HG02798 (cell line): ENCODE data around the gene XXYLT1.

Experiments
- ATAC-seq: cut with Tn5 transposase; IDR thresholded peaks from one replicate; pipeline ENCODE4 v1.9.1; 2021; ENCODE audit warnings: mild to moderate bottlenecking; ENCODE audit not compliant: unreplicated experiment, poor library complexity

Gene XXYLT1

DNA sequence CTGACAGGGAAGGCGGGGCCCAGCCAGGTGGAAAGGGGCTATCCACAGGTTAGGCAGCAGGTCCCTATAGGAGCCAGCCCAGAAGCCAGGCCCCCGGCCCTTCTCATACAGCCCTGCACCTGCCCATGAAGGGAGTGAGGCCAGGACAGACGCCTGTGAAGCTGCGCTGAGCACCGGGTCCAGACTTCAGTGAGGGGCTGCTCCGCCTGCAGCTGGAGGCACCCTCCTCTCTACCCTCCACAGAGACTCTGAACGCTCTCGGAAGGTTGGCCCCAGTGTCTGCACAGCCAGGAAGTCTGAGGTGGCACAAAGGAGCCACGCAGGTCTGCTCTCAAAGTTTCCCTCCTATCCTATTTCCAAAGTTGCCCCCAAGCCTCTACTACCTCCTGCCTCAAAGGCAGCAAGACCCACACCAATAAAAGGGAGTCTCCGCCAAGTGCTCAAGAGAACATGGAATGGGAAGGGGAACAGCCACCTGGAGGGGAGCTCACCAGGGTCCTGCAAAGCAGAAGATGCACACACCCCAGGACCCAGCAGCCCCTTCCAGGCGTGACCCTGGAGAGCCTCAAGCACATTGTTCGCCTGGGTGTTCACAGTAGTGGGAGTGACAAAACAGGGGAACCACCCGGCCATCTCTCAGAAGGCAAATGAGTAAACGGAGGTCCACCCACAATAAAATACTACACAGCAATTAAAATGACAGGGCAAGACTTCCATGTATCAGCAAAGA lies 19.5 kb downstream of the XXYLT1 start:
- peak; percentile 33 for ATAC-seq

DNA sequence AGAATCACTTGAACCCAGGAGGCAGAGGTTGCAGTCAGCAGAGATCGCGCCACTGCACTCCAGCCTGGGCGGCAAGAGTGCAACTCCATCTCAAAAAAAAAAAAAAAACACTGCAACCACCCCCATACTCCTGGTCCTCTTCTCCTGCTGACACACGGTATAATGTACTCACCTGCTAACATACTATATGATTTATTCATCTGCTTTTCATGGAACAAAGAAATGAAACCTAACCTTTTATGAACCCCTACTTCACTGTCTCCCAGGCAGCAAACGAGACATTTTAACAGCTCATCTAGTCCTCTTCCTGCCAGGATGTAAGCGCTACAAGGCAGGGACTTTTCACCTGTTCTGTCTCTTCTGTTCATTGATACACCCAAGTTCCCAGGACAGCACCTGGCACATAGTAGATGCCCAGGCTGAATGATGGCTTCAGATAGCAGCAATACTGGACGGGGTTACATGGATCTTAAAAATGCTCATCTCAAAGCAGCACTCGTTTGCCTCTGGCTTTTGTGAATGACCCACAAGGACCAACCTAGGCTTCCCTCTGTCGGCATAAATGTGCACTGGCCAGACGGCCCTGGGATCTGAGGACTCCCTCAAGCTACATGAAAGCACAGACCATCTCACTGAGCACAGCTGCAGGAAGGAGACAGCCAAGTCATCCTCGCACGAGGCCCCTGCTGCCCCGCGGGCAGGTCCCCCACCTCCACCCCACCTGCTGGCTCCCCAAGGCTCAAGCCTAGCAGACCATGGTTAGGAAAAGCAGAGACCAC lies 20.3 kb downstream of the XXYLT1 start:
- ATAC-seq = no peak

GRCh38 chr3:195249858-195250464 lies 21.0 kb downstream of the XXYLT1 start:
- ATAC-seq = no peak

GRCh38 chr3:195249057-195249770 lies 21.7 kb downstream of the XXYLT1 start:
- ATAC-seq = no peak

DNA sequence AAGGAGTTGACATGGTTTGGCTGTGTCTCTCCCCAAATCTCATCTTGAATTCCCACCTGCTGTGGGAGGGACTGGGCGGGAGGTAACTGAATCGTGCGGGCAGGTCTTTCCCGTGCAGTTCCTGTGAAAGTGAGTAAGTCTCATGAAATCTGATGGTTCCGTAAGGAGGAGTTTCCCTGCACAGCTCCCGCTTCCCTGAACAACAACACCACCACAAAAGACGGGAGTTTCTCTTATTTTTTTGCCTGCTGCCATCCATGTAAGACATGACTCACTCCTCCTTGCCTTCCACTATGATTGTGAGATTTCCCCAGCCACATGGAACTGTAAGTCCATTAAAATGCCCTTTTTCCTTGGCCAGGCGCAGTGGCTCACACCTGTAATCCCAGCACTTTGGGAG lies 22.7 kb downstream of the XXYLT1 start:
- ATAC-seq = no peak

DNA sequence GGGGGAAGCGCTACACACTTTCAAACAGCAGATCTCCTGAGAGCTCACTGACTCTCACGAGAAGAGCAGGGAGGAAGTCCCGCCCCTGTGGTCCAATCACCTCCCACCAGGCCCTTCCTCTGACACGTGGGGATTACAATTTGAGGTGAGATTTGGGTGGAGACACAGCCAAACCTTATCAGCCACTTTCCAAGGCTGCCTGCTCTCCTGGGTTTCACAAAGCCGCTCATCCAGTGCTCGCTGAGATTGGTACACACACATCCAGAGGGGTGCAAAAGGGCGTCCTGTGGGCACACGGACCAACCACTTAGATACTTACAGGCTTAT lies 23.1 kb downstream of the XXYLT1 start:
- ATAC-seq = no peak

DNA sequence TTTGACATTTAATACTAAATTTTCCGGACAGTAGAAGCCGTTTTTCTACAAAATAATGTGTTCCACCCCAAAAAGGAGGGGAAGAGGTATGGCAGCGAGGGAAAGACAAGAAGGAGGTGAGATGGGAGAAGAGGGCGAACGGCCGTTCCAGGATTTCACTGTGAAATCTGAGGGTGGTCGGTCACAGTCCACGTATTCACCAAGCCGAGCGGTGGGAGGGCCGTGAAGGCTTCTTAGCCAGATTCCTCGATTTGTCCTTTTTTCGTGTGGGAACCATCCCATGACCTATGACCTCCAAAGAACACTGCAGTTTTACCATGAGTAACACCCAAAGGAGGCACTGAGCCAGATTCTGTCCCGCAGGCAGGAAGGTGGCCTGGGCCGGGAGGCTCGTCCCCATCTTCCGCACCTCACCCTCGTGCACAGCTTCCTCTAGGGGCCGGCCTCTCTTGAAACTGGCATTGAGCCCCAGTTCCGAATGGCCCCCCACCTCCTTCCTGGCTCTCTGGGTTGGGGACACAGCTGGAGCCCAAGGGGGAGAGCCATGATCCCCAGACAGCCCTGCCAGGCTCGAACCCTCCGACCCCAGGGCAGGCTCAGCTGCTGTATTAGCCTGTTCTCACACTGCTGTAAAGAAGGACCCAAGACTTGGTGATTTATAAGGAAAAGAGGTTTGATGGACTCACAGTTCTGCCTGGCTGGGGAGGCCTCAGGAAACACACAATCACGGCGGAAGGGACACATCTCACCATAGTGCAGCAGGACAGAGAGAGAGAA lies 23.7 kb downstream of the XXYLT1 start:
- no peak for ATAC-seq

DNA sequence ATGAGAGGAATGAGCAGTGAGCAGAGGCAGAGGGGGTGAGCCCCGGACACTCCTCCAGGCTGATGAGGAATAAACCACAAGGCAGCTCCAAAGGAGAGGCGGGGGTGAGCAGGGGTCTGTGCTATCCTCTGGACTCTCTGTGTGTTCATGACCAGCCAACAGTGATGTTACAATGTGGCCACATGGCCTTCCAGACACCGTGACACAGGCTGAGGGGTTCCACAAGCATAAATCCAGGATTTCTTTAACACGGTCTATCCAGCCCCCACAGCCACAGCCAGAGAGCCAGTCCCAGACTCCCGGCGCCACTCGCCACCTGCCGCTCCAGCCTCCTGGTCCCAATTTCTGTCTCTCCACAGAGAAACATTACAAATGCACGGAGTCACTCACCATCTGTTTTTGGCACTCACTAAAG lies 24.4 kb downstream of the XXYLT1 start:
- no peak for ATAC-seq

DNA sequence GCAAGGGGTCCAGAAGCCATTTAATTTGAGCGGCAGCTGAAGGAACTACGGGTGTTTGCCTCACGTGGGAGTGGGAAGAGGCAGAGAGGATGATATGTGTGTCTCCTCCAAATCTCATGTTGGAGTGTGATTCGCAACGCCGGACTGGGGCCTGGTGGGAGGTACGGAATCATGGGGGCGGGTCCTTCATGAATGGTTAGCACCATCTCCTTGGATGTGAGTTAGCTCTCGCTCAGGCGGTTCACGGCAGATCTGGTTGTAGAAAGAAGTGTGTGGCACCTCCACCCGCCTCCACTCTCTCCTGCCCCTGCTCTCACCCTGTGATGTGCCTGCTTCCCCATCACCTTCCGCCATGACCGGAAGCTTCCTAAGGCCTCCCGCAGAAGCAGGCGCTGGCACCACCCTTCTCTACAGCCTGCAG lies 25.4 kb downstream of the XXYLT1 start:
- no peak for ATAC-seq

DNA sequence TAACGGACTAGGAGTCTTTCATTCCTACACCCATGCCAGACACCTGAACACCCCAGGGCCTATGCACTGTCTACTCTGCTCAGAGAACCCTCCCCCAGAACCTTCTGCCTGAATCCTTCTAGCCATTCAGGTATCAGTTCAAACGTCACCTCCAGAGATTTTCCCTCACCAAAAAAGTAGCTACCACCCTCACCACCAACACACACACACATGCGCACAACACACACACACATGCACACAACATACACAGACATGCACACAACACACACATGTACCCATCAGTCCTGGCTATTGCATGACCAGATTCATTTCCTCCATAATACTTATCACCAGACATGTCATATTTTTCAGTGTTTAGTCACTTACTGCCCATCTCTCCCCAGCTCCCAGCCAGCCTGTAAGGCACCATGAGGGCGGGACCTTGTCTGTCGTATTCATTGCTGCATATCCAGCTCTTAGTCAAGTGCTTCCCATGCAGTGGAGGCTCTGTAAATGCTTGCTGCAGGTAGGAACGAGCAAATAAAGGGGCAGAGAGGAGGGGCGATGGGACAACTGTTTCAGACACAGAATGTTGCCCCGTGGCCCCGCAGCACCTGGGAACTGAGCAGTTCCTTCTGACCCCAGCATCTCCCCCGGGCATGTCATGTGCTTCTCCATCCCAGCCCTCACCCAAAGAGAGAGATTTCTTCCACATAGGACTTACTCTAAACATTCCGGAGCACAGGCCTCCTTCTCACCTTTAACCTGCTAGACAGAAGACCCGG lies 29.2 kb downstream of the XXYLT1 start:
- ATAC-seq = no peak

GRCh38 chr3:195240939-195241338 lies 30.0 kb downstream of the XXYLT1 start:
- ATAC-seq = no peak

- ATAC-seq = no peak
Measured at GRCh38 chr3:195240171-195240701, 30.7 kb downstream of the XXYLT1 start.

- no peak for ATAC-seq
Measured at GRCh38 chr3:195239121-195239520, 31.8 kb downstream of the XXYLT1 start.

DNA sequence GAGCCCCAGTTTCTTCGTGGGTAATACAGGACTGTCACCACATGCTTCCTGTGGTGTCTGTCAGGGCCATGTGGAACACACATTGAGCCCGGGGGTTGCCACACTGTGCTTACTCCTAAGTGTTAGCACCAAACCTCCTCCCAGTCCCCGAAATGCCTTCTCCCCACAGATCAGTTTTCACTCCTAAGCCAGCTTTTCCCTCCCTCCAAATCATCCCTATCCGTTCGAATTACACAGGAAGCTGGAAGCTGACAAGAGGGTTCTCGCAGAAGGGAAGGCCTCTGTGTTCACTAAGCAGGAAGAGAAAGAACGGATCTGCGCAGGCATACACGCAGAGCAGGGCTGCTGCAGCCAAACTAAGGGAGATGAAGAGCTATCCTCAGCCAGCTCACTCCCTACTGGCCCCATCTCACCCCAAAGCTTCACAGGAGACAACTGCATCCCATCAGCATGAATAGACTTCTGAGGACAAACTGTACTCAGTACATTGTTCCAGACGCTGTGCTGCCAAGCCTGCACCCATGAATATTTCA lies 32.3 kb downstream of the XXYLT1 start:
- ATAC-seq = no peak

DNA sequence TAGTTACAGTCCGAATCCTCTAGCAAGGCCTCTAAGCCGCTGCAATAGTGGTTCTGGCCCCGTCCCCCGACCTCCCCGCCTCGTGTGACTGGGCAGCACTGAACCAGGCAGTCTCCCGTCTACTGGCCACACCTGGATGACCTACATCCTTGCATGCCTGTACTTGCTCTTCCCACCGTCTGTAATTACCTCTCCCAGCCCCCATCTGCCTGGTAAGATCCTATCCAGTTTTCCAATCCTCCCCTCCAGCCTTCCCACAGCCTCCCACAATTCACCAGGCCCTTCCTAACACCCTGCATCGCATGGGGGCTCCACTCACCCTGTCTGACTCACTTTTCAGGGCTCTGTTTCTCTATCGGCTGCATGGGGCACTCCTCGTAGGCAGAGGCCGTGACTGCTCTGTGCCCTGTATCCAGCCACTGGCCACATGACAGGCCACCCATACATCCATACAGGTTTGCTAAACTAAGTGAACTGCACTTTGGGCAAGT lies 32.8 kb downstream of the XXYLT1 start:
- ATAC-seq = no peak

- ATAC-seq = no peak
Measured at GRCh38 chr3:195236801-195237570, 34.0 kb downstream of the XXYLT1 start.

- ATAC-seq = no peak
Measured at GRCh38 chr3:195236076-195236798, 34.7 kb downstream of the XXYLT1 start.
